NT2/D1 (cell line): ENCODE measurements around the gene ATRIP.

Experiments
- SUZ12 ChIP-seq: IDR thresholded peaks from 2 replicates; pipeline ENCODE4 v1.6.1; 2011; ENCODE audit not compliant: insufficient read length, insufficient read depth; ENCODE audit errors: extremely low read depth
- YY1 ChIP-seq: IDR thresholded peaks from 2 replicates; pipeline ENCODE4 v1.6.1; 2011; ENCODE audit not compliant: insufficient read length, insufficient read depth
- ZNF274 ChIP-seq: IDR thresholded peaks from 2 replicates; pipeline ENCODE4 v1.6.1; 2011; ENCODE audit warnings: mild to moderate bottlenecking, low read depth, low read length

DNA sequence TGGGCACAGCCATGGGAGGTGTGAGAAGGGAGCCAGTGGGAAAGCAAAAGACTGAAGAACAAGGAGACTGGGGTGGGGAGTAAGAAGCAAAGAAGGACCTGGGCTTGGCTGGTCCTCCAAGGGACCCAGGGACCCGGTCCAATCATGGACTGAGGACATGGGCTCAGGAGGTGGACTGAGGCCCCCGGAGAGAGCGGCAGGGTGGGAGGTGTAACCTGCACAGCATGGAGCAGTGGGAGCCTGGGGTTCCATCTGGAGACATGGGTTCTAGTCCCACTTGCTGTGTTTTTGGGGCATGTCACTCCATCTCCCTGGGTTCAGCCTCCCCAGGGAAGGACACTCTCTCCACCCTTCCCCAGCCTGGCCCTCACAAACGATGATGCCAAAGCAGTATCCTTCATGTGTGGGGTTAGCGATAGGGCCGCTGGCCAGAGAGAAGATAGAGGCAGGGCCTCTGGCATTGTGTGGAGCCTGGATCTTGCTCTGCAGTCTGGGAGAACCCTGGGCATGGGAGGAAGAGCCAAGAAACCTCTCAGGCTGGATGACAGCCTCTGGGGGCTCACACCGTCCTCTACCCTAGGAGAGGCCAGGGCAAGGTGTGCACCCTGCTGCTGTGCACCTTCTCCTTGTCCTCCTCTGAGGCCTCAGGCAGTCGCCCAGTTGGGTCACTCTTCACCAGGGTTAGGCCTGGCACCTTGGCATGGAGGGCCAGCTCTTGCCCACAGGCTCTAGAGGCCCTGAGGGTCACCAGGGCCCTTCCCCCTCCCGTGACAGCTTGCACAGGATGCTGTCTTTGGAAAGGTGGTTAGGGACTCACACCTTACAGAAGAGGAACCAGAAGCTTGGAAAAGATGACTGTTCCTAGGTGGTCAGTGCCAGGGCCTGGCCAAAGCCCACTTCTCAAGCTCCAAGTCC, 48.5 kb upstream of the ATRIP start:
- TF ChIP-seq YY1, result no peak
- TF ChIP-seq ZNF274, result no peak
- TF ChIP-seq SUZ12, result no peak
